GM21390 (cell line): ENCODE results near the gene EGLN2.
"Not testable (repeated sequence)": the region's sequence is repeated elsewhere in the genome, so short reads cannot be mapped to it uniquely, and the experiment has no call there.

Experiments
- ATAC-seq: cut with Tn5 transposase; IDR thresholded peaks from one replicate; pipeline ENCODE4 v1.9.1; 2021; ENCODE audit not compliant: unreplicated experiment

Gene EGLN2

DNA sequence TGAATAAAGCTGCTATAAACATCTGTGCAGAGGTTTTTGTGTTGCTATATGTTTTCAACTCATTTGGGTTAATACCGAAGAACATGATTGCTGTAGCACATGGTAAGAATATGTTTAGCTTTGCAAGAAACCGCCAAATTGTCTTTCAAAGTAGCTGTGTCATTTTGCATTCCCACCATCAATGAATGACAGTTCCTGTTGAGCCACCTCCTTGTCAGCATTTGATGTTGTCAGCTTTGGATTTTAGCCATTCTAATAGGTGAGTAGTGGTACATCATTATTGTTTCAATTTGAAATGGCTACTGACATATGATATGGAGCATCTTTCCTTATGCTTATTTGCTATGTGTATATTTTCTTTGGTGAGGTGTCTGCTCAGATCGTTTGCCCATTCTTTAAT is 43.0 kb downstream of the EGLN2 start:
- not testable (repeated sequence) for ATAC-seq

DNA sequence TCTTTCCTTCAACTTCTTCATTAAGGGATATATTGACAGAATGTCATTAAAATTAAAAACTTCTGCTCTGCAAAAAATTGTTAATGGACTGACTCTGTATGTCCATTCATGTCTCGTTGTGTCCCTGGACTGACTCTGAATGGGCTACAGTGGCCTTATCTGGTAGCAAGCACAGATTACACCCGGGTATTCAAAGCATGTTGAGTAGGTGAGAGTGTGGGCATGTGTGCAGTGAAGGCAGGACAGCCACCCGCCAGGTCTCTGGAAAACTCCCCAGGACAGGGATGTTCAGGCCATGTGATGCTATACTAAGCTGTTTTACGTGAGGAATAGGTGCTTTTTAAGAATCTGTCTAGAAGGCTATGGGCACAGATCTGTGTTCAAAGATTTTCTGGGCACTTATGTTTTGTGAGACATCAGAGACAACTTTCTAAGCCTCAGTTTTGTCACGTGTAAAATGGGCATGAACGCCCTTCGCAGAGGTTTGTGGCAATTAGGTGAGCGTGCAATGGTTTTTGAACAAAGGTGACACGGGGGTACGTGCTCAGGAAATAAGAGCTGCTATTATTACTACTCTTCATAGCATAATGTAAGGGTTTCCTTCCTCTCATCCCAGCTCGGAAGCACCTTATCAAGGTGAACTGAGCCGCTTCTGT is 44.1 kb downstream of the EGLN2 start:
- ATAC-seq: not testable (repeated sequence)

DNA sequence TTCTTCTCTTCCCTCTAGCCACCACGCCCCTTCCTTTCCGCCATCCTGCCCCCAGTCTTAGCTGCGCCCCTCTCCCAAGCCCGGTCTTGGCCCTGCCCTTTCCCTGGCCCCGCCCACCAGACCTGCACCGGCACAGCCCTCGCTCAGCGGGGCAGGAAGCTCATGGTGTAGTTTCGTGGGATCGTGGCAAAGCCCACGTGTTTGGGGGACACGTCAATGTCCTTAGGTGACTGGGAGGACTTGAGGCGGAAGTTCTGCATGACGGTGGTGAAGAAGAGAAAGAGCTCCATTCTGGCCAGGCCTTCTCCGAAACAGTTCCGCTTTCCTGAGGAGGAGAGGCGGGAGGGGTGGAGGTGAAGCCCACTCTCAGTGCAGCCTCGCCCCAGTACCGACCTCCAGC is 44.7 kb downstream of the EGLN2 start:
- not testable (repeated sequence) for ATAC-seq

DNA sequence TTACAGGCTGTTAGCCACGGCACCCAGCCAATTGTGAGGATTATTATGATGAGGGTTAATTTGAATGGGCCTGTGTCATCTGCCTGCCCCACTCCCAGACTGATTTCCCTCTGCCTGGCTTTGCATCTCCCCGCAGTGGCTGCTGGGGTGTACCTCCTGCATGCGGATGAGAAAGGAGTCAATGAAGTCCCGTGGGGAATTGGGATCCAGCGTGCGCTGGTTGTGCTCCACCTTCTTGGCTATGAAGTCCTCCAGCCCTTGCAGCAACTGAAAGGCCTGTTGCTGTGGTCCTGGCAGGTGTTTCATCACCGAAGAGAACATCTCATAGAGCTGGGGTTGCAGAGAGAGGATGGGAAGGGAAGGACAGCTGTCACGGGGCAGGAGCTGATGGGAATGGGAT is 47.7 kb downstream of the EGLN2 start:
- ATAC-seq: not testable (repeated sequence)

DNA sequence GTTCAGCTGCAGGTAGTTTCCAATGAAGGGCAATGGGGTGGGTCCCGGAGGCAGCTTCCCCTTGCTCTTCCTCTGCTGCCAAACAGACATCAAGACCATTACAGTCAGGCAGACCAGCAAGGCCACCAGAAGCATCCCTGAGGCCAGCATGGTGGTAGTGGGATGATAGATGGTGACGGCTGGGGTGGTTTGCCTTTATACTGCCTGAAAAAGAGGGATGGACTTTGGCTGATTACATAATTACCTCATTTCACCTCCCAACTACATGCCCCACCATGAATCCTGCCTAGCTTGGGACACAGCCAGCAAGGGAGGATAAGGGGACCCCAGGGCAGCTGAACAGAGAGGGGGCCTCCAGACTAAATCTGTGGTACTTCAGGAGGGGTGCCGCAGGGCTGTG is 51.3 kb downstream of the EGLN2 start, which contains the start of gene CYP2A6:
TSS of gene CYP2A6 (minus strand) at position 171 of the 400 bp plus-strand sequence. CDS start at position 150, 21 bp downstream.
- not testable (repeated sequence) for ATAC-seq

DNA sequence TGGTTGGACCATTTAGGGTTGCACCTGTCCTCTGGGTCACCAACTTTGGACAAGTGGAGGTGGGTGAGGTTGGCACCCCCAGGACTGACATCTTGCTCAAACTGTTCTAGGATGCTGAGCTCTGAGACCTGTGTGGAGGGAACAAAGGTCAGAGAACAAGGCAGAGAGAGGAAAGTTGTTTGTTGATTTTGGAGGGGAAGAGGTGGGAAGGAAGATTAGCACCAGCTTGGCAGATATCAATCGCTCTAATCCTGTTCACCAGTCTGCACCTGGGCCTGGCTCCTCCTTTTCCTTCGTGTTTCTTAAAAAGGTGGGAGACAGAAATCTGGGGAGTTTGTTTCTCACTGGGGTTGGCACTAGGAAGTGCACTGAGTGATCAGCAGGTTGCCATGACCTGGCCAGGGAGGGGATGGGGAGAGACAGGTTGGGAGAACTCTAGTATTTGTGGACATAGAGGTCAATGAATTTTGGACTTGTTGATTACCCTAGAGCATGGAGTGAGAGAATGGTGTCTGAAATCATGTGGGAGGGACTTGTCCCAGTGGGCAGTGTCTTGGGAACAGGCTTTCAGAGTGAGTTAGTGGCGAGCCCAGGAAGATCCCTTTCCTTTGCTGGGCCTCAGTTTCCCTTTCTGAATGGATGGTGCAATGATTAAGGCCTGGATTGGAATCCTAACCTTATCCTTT is 53.6 kb downstream of the EGLN2 start:
- not testable (repeated sequence) for ATAC-seq
